Endothelial cell of umbilical vein (primary cell): ENCODE measurements around the gene MGP. TPM values are rescaled to one million over a fixed set of nuclear protein-coding genes. Genes with fewer than 3 reads are reported as not detected.

Experiments used
- BruUV-seq: library from RNA; stranded (reverse); fragments of 400-500 nt; replicated peaks from 2 replicates; lab custom pipeline; 2021; lab: Mats Ljungman, UMichigan
- CTCF ChIA-PET: fragments of 300-600, 350-600 bp; sonication (Branson Sonifier 250); formaldehyde crosslinking; loops from one replicate; lab custom pipeline; 2021; ENCODE audit warnings: antibody characterized with exemption, inconsistent platforms; lab: Charles Lee
- POLR2A ChIA-PET: fragments of 300-600, 350-600 bp; sonication (Branson Sonifier 250); formaldehyde crosslinking; loops from one replicate; lab custom pipeline; 2021; ENCODE audit warnings: antibody characterized with exemption, inconsistent platforms; lab: Charles Lee
- DNase-seq: peaks from one replicate; pipeline ENCODE4 v3.0.0-alpha.2; 2011; ENCODE audit warnings: low read depth, low spot score
- FAIRE-seq: peaks from 2 replicates; lab custom pipeline; 2011; peaks lifted over from hg19 to GRCh38; lab: Jason Lieb, UNC
- H2AFZ ChIP-seq: 2 replicates; pipeline ENCODE4 v1.6.0; 2012; ENCODE audit warnings: low read depth, low read length, control low read depth, inconsistent platforms
- H3K27ac ChIP-seq: 2 replicates; pipeline ENCODE4 v1.5.1; 2011; ENCODE audit warnings: low read depth, mild to moderate bottlenecking, control low read depth, low read length, moderate library complexity; ENCODE audit not compliant: insufficient read depth
- H3K27me3 ChIP-seq, 2 experiments: 2 replicates each; pipeline versions ENCODE4 v1.6.0 to v1.6.1; 2011; ENCODE audit warnings: low read length in 2 of 2, mixed read lengths in 1 of 2; ENCODE audit not compliant: control insufficient read depth in 2 of 2, insufficient read depth in 2 of 2
- H3K36me3 ChIP-seq, 2 experiments: 2 replicates in 1 of 2; 3 replicates in 1 of 2; pipeline ENCODE4 v1.5.1; 2011; ENCODE audit warnings: low read length in 2 of 2, mild to moderate bottlenecking in 1 of 2, moderate library complexity in 1 of 2; ENCODE audit not compliant: control insufficient read depth in 2 of 2, insufficient read depth in 2 of 2; ENCODE audit errors: extremely low read depth in 1 of 2
- H3K4me1 ChIP-seq: 3 replicates; pipeline ENCODE4 v1.5.1; 2011; ENCODE audit warnings: mild to moderate bottlenecking, low read length; ENCODE audit not compliant: control insufficient read depth, insufficient read depth; ENCODE audit errors: extremely low read depth
- H3K4me2 ChIP-seq: 2 replicates; pipeline ENCODE4 v1.6.1; 2011; ENCODE audit warnings: low read length, control low read depth, mixed read lengths; ENCODE audit not compliant: insufficient read depth
- H3K4me3 ChIP-seq, 3 experiments: fragments of 200-600 bp in 1 of 3; sonication (generic), shearing (Covaris generic) in 1 of 3; replicated peaks in 1 of 3; 2 replicates each; pipeline ENCODE4 v1.5.1; 2011 to 2016; ENCODE audit warnings: control low read depth in 3 of 3, low read length in 3 of 3, mild to moderate bottlenecking in 2 of 3, inconsistent platforms in 1 of 3, low read depth in 1 of 3, moderate library complexity in 1 of 3; ENCODE audit not compliant: insufficient read depth in 1 of 3
- H3K79me2 ChIP-seq: 2 replicates; pipeline ENCODE4 v1.6.0; 2012; ENCODE audit warnings: low read length, inconsistent platforms; ENCODE audit not compliant: control insufficient read depth, insufficient read depth
- H3K9ac ChIP-seq: replicated peaks from 2 replicates; pipeline ENCODE3; 2011; ENCODE audit warnings: low read length, control low read depth; ENCODE audit not compliant: insufficient read depth; ENCODE audit errors: extremely low read depth
- H3K9me1 ChIP-seq: replicated peaks from 3 replicates; pipeline ENCODE4 v1.6.0; 2011; ENCODE audit warnings: mild to moderate bottlenecking, low read length; ENCODE audit not compliant: control insufficient read depth, insufficient read depth; ENCODE audit errors: extremely low read depth
- H3K9me3 ChIP-seq: replicated peaks from 2 replicates; pipeline ENCODE4 v1.5.1; 2012; ENCODE audit warnings: low read length, inconsistent platforms; ENCODE audit not compliant: control insufficient read depth, insufficient read depth
- H4K20me1 ChIP-seq: replicated peaks from 2 replicates; pipeline ENCODE3; 2011; ENCODE audit warnings: mild to moderate bottlenecking, low read length; ENCODE audit not compliant: control insufficient read depth, insufficient read depth; ENCODE audit errors: extremely low read depth
- CTCF ChIP-seq, 2 donors: IDR thresholded peaks; 1 replicate in 1 of 2; 2 replicates in 1 of 2; pipeline ENCODE4 v1.5.1; 2011; ENCODE audit warnings: low read length in 2 of 2, mild to moderate bottlenecking in 2 of 2, moderate library complexity in 2 of 2, control low read depth in 1 of 2, inconsistent platforms in 1 of 2, low read depth in 1 of 2; ENCODE audit not compliant: insufficient read depth in 1 of 2; ENCODE audit errors: extremely low read depth in 1 of 2
- FOS ChIP-seq: IDR thresholded peaks from 2 replicates; pipeline ENCODE4 v1.6.1; 2011; ENCODE audit warnings: mild to moderate bottlenecking, low read length, moderate library complexity, borderline replicate concordance; ENCODE audit not compliant: insufficient read depth
- GATA2 ChIP-seq: IDR thresholded peaks from 2 replicates; pipeline ENCODE4 v1.7.0; 2011; ENCODE audit warnings: low read depth, mild to moderate bottlenecking, moderate library complexity, mixed read lengths, low read length; ENCODE audit not compliant: insufficient read length, insufficient read depth
- MAX ChIP-seq: IDR thresholded peaks from 2 replicates; pipeline ENCODE4 v1.6.1; 2011; ENCODE audit not compliant: insufficient read depth, insufficient read length
- POLR2A ChIP-seq: IDR thresholded peaks from 2 replicates; pipeline ENCODE4 v1.6.1; 2012; ENCODE audit warnings: low read depth, mild to moderate bottlenecking, control low read depth, low read length
- dilution Hi-C: fragments of 300-500 bp; cut with MboI; formaldehyde crosslinking; loops from one replicate; pipeline ENCODE4 v1.15.0; 2019; ENCODE audit warnings: low sequenced_read_pairs; ENCODE audit not compliant: extremely low pct_ligation_motif_present
- intact Hi-C: fragments of 100-400 bp; cut with micrococcal nuclease; formaldehyde crosslinking; loops from one replicate; pipeline ENCODE4 v1.10.0; 2022
- polyA plus RNA-seq, 4 experiments: library from polyadenylated mRNA; depleted of rRNA in 3 of 4; stranded (reverse) in 3 of 4; unstranded in 1 of 4; fragments of >200 nt; gene quantifications; 2 replicates each; pipeline versions ENCODE4 v1.2.1 to v1.2.3, GENCODE V29; 2011 to 2012; ENCODE audit warnings: missing spikeins in 1 of 4
- total RNA-seq: library from RNA; stranded (reverse); gene quantifications from 2 replicates; pipeline ENCODE4 v1.2.3, GENCODE V29; 2021

MGP gene
- total and polyA plus RNA-seq, 2 donors (not counting 3 experiments of a cell fraction or from before 2014, with no cell fraction given) = 284 to 479 TPM

- ChIA-PET POLR2A (interaction anchor here (0.5 kb wide), 1 partner anchor 66 kb away, joined by 3 read pairs; no protein-coding TSS in a partner anchor), CTCF (interaction anchor here (0.6 to 1.3 kb wide), 6 partner anchors 12 to 99 kb away, joined by 3 to 4 read pairs (median 3); no protein-coding TSS in a partner anchor)
- Histone ChIP-seq H3K79me2 (no peaks in the 10 kb centered on the region), H2AFZ (no peak overlapping the region), H3K9me3 (no peaks in the 10 kb centered on the region), H3K36me3 (peaks cover 0 to 2% of the 10 kb centered on the region in 2 experiments), H3K27me3 (no peaks in the 10 kb centered on the region), H3K4me2 (peak overlapping the region; percentile 87), H3K9ac (no peak overlapping the region), H3K4me3 (no peak overlapping the region), H3K9me1 (no peaks in the 10 kb centered on the region), H3K27ac (no peak overlapping the region), H3K4me1 (peaks cover 31% of the 10 kb centered on the region), H4K20me1 (no peaks in the 10 kb centered on the region)
- FAIRE-seq = peak; percentile 47
- no TSS peak for BruUV-seq
- no peak for TF ChIP-seq CTCF (IDR thresholded peaks at IDR 0.05; ENCODE audit: extremely low read depth in 1 of 2, insufficient read depth in 1 of 2, low read depth in 1 of 2, low read length in 2 of 2)
- no peak for TF ChIP-seq MAX
- TF ChIP-seq GATA2 = no peak
- TF ChIP-seq POLR2A = no peak
- no peak for TF ChIP-seq FOS
- intact Hi-C loops (loop anchor here (5.0 kb wide), 1 partner anchor 114 kb away; a partner anchor contains a TSS), dilution Hi-C loops (no loop called here)
- DNase-seq = no peak
Measured at GRCh38 chr12:14886271-14886670, 617 bp upstream of the MGP start.
